H9 (cell line): ENCODE data around the gene HIGD2B. TPM values are rescaled to one million over a fixed set of nuclear protein-coding genes. Genes with fewer than 3 reads are reported as not detected.

Experiments
- DNase-seq: peaks from one replicate; pipeline ENCODE4 v3.0.0-alpha.2; 2017
- H2AFZ ChIP-seq: one replicate; pipeline ENCODE4 v1.6.1; 2013; ENCODE audit warnings: mild to moderate bottlenecking, low read length, control low read depth, moderate library complexity
- H2AK5ac ChIP-seq: 2 replicates; pipeline ENCODE4 v1.6.1; 2013; ENCODE audit warnings: low read length, control low read depth, mixed read lengths; ENCODE audit not compliant: insufficient read length
- H2BK120ac ChIP-seq: one replicate; pipeline ENCODE4 v1.6.1; 2013; ENCODE audit warnings: low read depth, mild to moderate bottlenecking, low read length, control low read depth, inconsistent platforms; ENCODE audit not compliant: poor library complexity, severe bottlenecking
- H2BK12ac ChIP-seq: 2 replicates; pipeline ENCODE4 v1.6.1; 2013; ENCODE audit warnings: low read length, control low read depth, mixed read lengths, low read depth; ENCODE audit not compliant: insufficient read length
- H2BK15ac ChIP-seq: 2 replicates; pipeline ENCODE4 v1.6.1; 2013; ENCODE audit warnings: low read depth, low read length, control low read depth
- H2BK20ac ChIP-seq: one replicate; pipeline ENCODE4 v1.6.1; 2013; ENCODE audit warnings: low read depth, mild to moderate bottlenecking, low read length, control low read depth, inconsistent platforms; ENCODE audit not compliant: poor library complexity, severe bottlenecking
- H2BK5ac ChIP-seq: 2 replicates; pipeline ENCODE4 v1.6.1; 2013; ENCODE audit warnings: low read length, control low read depth, mixed read lengths; ENCODE audit not compliant: insufficient read length
- H3K14ac ChIP-seq: 2 replicates; pipeline ENCODE4 v1.6.1; 2013; ENCODE audit warnings: low read length, control low read depth; ENCODE audit not compliant: insufficient read depth
- H3K18ac ChIP-seq: 2 replicates; pipeline ENCODE4 v1.6.1; 2013; ENCODE audit warnings: low read depth, mild to moderate bottlenecking, mixed read lengths, low read length, control low read depth; ENCODE audit not compliant: insufficient read length
- H3K23ac ChIP-seq: 2 replicates; pipeline ENCODE4 v1.6.1; 2013; ENCODE audit warnings: low read length, control low read depth, mixed read lengths, low read depth; ENCODE audit not compliant: insufficient read length
- H3K23me2 ChIP-seq: 2 replicates; pipeline ENCODE4 v1.6.1; 2013; ENCODE audit warnings: low read depth, mild to moderate bottlenecking, mixed read lengths, low read length, control low read depth; ENCODE audit not compliant: insufficient read length, poor library complexity, severe bottlenecking
- H3K27ac ChIP-seq: 2 replicates; pipeline ENCODE4 v1.5.1; 2013; ENCODE audit warnings: low read length, control low read depth, mixed read lengths, low read depth; ENCODE audit not compliant: insufficient read length
- H3K27me3 ChIP-seq: 2 replicates; pipeline ENCODE4 v1.6.1; 2013; ENCODE audit warnings: low read length, control low read depth, inconsistent platforms; ENCODE audit not compliant: insufficient read depth
- H3K4ac ChIP-seq: 2 replicates; pipeline ENCODE4 v1.6.1; 2013; ENCODE audit warnings: low read depth, mild to moderate bottlenecking, control low read depth, inconsistent platforms, low read length, moderate library complexity
- H3K4me1 ChIP-seq: 2 replicates; pipeline ENCODE4 v1.6.1; 2013; ENCODE audit warnings: low read length, control low read depth, inconsistent platforms; ENCODE audit not compliant: insufficient read depth
- H3K4me2 ChIP-seq: 2 replicates; pipeline ENCODE4 v1.6.1; 2013; ENCODE audit warnings: low read length, control low read depth, mixed read lengths; ENCODE audit not compliant: insufficient read length, insufficient read depth
- H3K56ac ChIP-seq: 2 replicates; pipeline ENCODE4 v1.6.1; 2013; ENCODE audit warnings: low read depth, mild to moderate bottlenecking, mixed read lengths, low read length, control low read depth; ENCODE audit not compliant: insufficient read length
- H3K79me1 ChIP-seq: 2 replicates; pipeline ENCODE4 v1.6.1; 2013; ENCODE audit warnings: low read depth, mild to moderate bottlenecking, moderate library complexity, low read length, control low read depth, inconsistent platforms; ENCODE audit not compliant: insufficient read depth, poor library complexity, severe bottlenecking
- H3K79me2 ChIP-seq: 2 replicates; pipeline ENCODE4 v1.6.1; 2013; ENCODE audit warnings: low read length, control low read depth, inconsistent platforms; ENCODE audit not compliant: insufficient read depth
- H3K9ac ChIP-seq: 2 replicates; pipeline ENCODE4 v1.6.1; 2013; ENCODE audit warnings: low read length, control low read depth, mixed read lengths; ENCODE audit not compliant: insufficient read length; ENCODE audit errors: extremely low read depth
- H3K9me3 ChIP-seq: one replicate; pipeline ENCODE4 v1.6.1; 2013; ENCODE audit warnings: low read depth, low read length, inconsistent platforms; ENCODE audit not compliant: control insufficient read depth
- H3T11ph ChIP-seq: one replicate; pipeline ENCODE4 v1.6.1; 2013; ENCODE audit warnings: mild to moderate bottlenecking, low read length, control low read depth, inconsistent platforms
- H4K20me1 ChIP-seq: one replicate; pipeline ENCODE4 v1.6.1; 2013; ENCODE audit not compliant: control insufficient read depth, insufficient read length, insufficient read depth
- H4K5ac ChIP-seq: 2 replicates; pipeline ENCODE4 v1.6.1; 2013; ENCODE audit warnings: low read depth, mild to moderate bottlenecking, mixed read lengths, low read length, control low read depth; ENCODE audit not compliant: insufficient read length
- H4K8ac ChIP-seq: replicated peaks from 2 replicates; pipeline ENCODE4 v1.6.1; 2013; ENCODE audit warnings: low read length, control low read depth, mixed read lengths, low read depth; ENCODE audit not compliant: insufficient read length
- H4K91ac ChIP-seq: 2 replicates; pipeline ENCODE4 v1.6.1; 2013; ENCODE audit warnings: low read depth, mild to moderate bottlenecking, moderate library complexity, mixed read lengths, low read length, control low read depth; ENCODE audit not compliant: insufficient read length
- H3K27ac Mint-ChIP-seq, 3 experiments: 2 replicates in 2 of 3; 3 replicates in 1 of 3; pipeline ENCODE4 v1.8.0; 2020 to 2021; ENCODE audit warnings: mixed read lengths in 3 of 3, mild to moderate bottlenecking in 1 of 3, moderate library complexity in 1 of 3
- H3K27me3 Mint-ChIP-seq: 2 replicates; pipeline ENCODE4 v1.8.0; 2021; ENCODE audit warnings: low read depth, mild to moderate bottlenecking, moderate library complexity, mixed read lengths
- H3K36me3 Mint-ChIP-seq, 3 experiments: 2 replicates in 2 of 3; 3 replicates in 1 of 3; pipeline ENCODE4 v1.8.0; 2020 to 2021; ENCODE audit warnings: low read depth in 3 of 3, mixed read lengths in 3 of 3; ENCODE audit not compliant: insufficient read depth in 1 of 3
- H3K4me1 Mint-ChIP-seq, 2 experiments: 2 replicates each; pipeline ENCODE4 v1.8.0; 2020; ENCODE audit warnings: mixed read lengths in 2 of 2
- H3K4me3 Mint-ChIP-seq, 2 experiments: 2 replicates in 1 of 2; 3 replicates in 1 of 2; pipeline ENCODE4 v1.8.0; 2020 to 2021; ENCODE audit warnings: mild to moderate bottlenecking in 2 of 2, mixed read lengths in 2 of 2, moderate library complexity in 1 of 2
- H3K9me3 Mint-ChIP-seq, 2 experiments: 2 replicates in 1 of 2; 3 replicates in 1 of 2; pipeline ENCODE4 v1.8.0; 2020; ENCODE audit warnings: mild to moderate bottlenecking in 2 of 2, mixed read lengths in 2 of 2, moderate library complexity in 1 of 2
- WGBS: extraction: QIAGEN DNeasy Blood & Tissue Kit; methylation state at CpG from one replicate; pipeline ENCODE4 v1.1.7; 2013; ENCODE audit warnings: missing lambda C conversion rate, low lambda C conversion rate, mixed read lengths; ENCODE audit not compliant: insufficient read length; ENCODE audit errors: extremely low coverage; 5-methylcytosine and 5-hydroxymethylcytosine counted together
- total RNA-seq: library from RNA; stranded (reverse); gene quantifications from 2 replicates; pipeline ENCODE4 v1.2.1, GENCODE V29; 2021
- TF ChIP-seq, protein P1 (sequence below): fragments of 200-600 bp; sonication (generic); conservative IDR thresholded peaks from 3 replicates; pipeline ENCODE4 v1.8.0; 2021; ENCODE audit warnings: antibody characterized with exemption, mild to moderate bottlenecking

The HIGD2B gene
- total RNA-seq, 1 experiment from 2014 or later: not detected

DNA sequence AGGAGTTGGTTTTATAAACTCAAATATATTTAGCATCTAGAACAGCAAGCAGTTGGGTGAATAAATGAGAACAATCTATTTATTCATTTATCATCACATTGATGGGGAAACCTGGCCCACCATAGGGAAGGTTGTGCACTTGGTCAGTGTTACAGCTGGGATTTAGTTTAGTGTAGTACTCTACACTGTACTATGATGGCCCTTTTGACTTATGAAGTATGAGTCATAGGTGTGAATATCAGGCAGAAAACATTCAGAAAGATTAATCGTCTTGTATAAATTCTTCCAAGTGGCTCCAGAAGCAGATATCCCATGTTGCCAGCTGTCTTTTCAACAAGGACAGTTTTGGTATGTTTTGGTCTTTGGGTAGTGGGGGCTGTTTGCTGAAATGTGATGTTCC lies 38.0 kb upstream of the HIGD2B start:
- TF ChIP-seq, protein P1, sequence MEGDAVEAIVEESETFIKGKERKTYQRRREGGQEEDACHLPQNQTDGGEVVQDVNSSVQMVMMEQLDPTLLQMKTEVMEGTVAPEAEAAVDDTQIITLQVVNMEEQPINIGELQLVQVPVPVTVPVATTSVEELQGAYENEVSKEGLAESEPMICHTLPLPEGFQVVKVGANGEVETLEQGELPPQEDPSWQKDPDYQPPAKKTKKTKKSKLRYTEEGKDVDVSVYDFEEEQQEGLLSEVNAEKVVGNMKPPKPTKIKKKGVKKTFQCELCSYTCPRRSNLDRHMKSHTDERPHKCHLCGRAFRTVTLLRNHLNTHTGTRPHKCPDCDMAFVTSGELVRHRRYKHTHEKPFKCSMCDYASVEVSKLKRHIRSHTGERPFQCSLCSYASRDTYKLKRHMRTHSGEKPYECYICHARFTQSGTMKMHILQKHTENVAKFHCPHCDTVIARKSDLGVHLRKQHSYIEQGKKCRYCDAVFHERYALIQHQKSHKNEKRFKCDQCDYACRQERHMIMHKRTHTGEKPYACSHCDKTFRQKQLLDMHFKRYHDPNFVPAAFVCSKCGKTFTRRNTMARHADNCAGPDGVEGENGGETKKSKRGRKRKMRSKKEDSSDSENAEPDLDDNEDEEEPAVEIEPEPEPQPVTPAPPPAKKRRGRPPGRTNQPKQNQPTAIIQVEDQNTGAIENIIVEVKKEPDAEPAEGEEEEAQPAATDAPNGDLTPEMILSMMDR: no peak
- no peak overlapping the region for H2BK20ac ChIP-seq
- WGBS: no CpG with 5 or more reads among the region's 1 CpG
- no peak overlapping the region for H4K5ac ChIP-seq
- Mint-ChIP-seq H3K4me1 (peaks cover 7 to 8% of the 10 kb centered on the region in 2 experiments), H3K4me3 (no peak overlapping the region), H3K36me3 (peaks cover 5 to 11% (median 8%) of the 10 kb centered on the region in 3 experiments; a peak in 5 of 7 replicates), H3K9me3 (no peaks in the 10 kb centered on the region), H3K27ac (no peak overlapping the region), H3K27me3 (no peaks in the 10 kb centered on the region)
- H3K79me1 ChIP-seq: no peaks in the 10 kb centered on the region
- H3K9me3 ChIP-seq: no peaks in the 10 kb centered on the region
- no peak overlapping the region for H3K9ac ChIP-seq
- no peak overlapping the region for H3T11ph ChIP-seq
- no peak overlapping the region for H2BK120ac ChIP-seq
- H3K27me3 ChIP-seq: no peaks in the 10 kb centered on the region
- DNase-seq: no peak
- H3K56ac ChIP-seq: no peak overlapping the region
- no peak overlapping the region for H3K4ac ChIP-seq
- H3K18ac ChIP-seq: no peak overlapping the region
- no peaks in the 10 kb centered on the region for H4K20me1 ChIP-seq
- H2BK15ac ChIP-seq: no peak overlapping the region
- no peak overlapping the region for H4K8ac ChIP-seq
- H3K27ac ChIP-seq: no peak overlapping the region
- peaks cover 2% of the 10 kb centered on the region; the same call in 1 of the 2 replicates for H3K4me1 ChIP-seq
- H3K4me2 ChIP-seq: no peak overlapping the region
- H3K79me2 ChIP-seq: no peaks in the 10 kb centered on the region
- H3K23me2 ChIP-seq: no peaks in the 10 kb centered on the region
- H2AK5ac ChIP-seq: no peak overlapping the region
- no peak overlapping the region for H2BK5ac ChIP-seq
- H3K14ac ChIP-seq: no peak overlapping the region
- no peak overlapping the region for H4K91ac ChIP-seq
- no peak overlapping the region for H2BK12ac ChIP-seq
- no peak overlapping the region for H2AFZ ChIP-seq
- H3K23ac ChIP-seq: no peak overlapping the region
